H1 (cell line): ENCODE data around the gene TMEM200C. TPM values are rescaled to one million over a fixed set of nuclear protein-coding genes. Genes with fewer than 3 reads are reported as not detected.
A peak's percentile ranks its signal among the peaks of the same experiment; 100 is the strongest.

ENCODE experiments used
- CEBPB ChIP-seq: IDR thresholded peaks from 2 replicates; pipeline ENCODE4 v1.6.1; 2012; ENCODE audit warnings: low read depth, low read length
- EP300 ChIP-seq, 2 experiments: IDR thresholded peaks; 1 replicate in 1 of 2; 2 replicates in 1 of 2; pipeline ENCODE4 v1.6.1; 2011 to 2012; ENCODE audit warnings: low read depth in 2 of 2, low read length in 2 of 2, mild to moderate bottlenecking in 2 of 2, borderline replicate concordance in 1 of 2, inconsistent platforms in 1 of 2, moderate library complexity in 1 of 2
- JUND ChIP-seq: IDR thresholded peaks from 2 replicates; pipeline ENCODE4 v1.6.1; 2011; ENCODE audit warnings: mild to moderate bottlenecking, improper control_type of control experiment, low read length
- KDM1A ChIP-seq: fragments of 200-600, 300-600 bp; sonication (generic); IDR thresholded peaks from 2 replicates; pipeline ENCODE4 v1.7.1; 2016; ENCODE audit warnings: mild to moderate bottlenecking, low read length, borderline replicate concordance
- POLR2A ChIP-seq, 2 experiments: IDR thresholded peaks; 1 replicate in 1 of 2; 2 replicates in 1 of 2; pipeline ENCODE4 v1.6.1; 2011; ENCODE audit warnings: low read depth in 2 of 2, low read length in 2 of 2, mild to moderate bottlenecking in 2 of 2; ENCODE audit errors: control extremely low read depth in 1 of 2
- SUZ12 ChIP-seq: fragments of 200-600 bp; sonication (generic); IDR thresholded peaks from 2 replicates; pipeline ENCODE4 v1.6.1; 2012; ENCODE audit warnings: mild to moderate bottlenecking, inconsistent platforms, low read length, moderate library complexity, mixed read lengths
- YY1 ChIP-seq: IDR thresholded peaks from 2 replicates; pipeline ENCODE4 v1.6.1; 2011; ENCODE audit warnings: low read depth, mild to moderate bottlenecking, low read length
- ZNF274 ChIP-seq: IDR thresholded peaks from 2 replicates; pipeline ENCODE4 v1.7.0; 2012; ENCODE audit warnings: low read length, borderline replicate concordance; ENCODE audit errors: extremely low read depth
- polyA plus RNA-seq, 7 experiments: library from polyadenylated mRNA; depleted of rRNA in 3 of 7; stranded (reverse) in 5 of 7; unstranded in 2 of 7; fragments of >200 nt in 5 of 7; fragments of 200-250 nt in 2 of 7; gene quantifications; 1 replicate in 5 of 7; 2 replicates in 1 of 7; 4 replicates in 1 of 7; pipeline versions ENCODE4 v1.2.1 to v1.2.3, GENCODE V29; 2011 to 2013; ENCODE audit warnings: missing spikeins in 2 of 7, mixed read lengths in 2 of 7
- total RNA-seq: library from RNA; stranded (reverse); fragmentation: NEBNext Ultra II Directional; extraction: Animal tissue kit (Norgen Biotek cat#: 25700); gene quantifications from 2 replicates; pipeline ENCODE4 v1.2.1, GENCODE V29; 2021
- TF ChIP-seq, protein P1 (sequence below): fragments of 300-600 bp; sonication (generic); IDR thresholded peaks from 2 replicates; pipeline ENCODE4 v1.7.1; 2012; ENCODE audit warnings: low read length, moderate library complexity, mild to moderate bottlenecking, inconsistent platforms; ENCODE audit not compliant: insufficient replicate concordance

The TMEM200C gene
- total and polyA plus RNA-seq, 2 of the 8 experiments (the other 6 are each of a cell fraction or from before 2014, with no cell fraction given), result 3.4 to 9.6 TPM

DNA sequence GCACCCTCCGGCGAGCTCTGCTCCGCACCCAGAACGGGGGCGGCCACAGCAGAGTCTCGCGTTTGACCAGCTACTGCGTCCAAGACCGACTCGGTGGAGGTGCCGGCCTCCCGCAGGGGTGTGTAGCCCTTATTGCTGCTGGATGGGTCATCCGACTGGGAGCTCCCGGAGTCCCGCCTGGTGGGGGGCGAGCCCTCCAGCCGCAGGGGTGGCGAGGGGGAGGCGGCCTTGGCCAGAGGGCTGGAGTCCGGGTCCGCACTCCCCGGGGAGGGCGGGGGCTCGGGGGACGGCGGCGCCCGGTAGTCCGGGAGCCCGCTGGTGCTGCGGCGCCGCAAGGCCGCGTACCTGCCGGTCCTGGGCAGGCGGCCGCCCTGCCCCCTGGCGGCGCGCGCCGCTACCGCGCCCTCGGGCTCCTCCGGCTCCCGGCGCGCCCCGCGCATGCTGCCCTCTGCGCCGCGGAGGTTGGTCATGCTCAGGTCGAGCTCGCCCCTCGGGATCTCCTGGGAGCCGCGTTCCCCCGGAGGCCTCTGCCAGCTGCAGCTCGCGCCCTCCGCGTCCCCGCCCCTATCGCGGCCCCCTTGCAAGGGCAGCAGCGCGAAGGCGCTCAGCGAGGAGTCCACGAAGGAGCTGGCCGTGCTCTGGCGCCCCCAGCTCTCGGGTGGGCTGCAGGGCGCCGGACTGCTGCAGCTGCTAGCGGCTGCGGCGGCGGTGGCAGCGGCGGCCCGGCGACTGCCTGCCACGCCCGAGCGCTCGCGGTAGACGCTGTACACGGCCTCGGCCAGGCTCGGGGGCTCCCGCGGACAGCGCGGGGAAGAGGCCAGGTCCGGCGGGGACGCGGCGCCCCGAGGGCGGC lies 4.8 kb downstream of the TMEM200C start (continued):
- TF ChIP-seq, protein P1, sequence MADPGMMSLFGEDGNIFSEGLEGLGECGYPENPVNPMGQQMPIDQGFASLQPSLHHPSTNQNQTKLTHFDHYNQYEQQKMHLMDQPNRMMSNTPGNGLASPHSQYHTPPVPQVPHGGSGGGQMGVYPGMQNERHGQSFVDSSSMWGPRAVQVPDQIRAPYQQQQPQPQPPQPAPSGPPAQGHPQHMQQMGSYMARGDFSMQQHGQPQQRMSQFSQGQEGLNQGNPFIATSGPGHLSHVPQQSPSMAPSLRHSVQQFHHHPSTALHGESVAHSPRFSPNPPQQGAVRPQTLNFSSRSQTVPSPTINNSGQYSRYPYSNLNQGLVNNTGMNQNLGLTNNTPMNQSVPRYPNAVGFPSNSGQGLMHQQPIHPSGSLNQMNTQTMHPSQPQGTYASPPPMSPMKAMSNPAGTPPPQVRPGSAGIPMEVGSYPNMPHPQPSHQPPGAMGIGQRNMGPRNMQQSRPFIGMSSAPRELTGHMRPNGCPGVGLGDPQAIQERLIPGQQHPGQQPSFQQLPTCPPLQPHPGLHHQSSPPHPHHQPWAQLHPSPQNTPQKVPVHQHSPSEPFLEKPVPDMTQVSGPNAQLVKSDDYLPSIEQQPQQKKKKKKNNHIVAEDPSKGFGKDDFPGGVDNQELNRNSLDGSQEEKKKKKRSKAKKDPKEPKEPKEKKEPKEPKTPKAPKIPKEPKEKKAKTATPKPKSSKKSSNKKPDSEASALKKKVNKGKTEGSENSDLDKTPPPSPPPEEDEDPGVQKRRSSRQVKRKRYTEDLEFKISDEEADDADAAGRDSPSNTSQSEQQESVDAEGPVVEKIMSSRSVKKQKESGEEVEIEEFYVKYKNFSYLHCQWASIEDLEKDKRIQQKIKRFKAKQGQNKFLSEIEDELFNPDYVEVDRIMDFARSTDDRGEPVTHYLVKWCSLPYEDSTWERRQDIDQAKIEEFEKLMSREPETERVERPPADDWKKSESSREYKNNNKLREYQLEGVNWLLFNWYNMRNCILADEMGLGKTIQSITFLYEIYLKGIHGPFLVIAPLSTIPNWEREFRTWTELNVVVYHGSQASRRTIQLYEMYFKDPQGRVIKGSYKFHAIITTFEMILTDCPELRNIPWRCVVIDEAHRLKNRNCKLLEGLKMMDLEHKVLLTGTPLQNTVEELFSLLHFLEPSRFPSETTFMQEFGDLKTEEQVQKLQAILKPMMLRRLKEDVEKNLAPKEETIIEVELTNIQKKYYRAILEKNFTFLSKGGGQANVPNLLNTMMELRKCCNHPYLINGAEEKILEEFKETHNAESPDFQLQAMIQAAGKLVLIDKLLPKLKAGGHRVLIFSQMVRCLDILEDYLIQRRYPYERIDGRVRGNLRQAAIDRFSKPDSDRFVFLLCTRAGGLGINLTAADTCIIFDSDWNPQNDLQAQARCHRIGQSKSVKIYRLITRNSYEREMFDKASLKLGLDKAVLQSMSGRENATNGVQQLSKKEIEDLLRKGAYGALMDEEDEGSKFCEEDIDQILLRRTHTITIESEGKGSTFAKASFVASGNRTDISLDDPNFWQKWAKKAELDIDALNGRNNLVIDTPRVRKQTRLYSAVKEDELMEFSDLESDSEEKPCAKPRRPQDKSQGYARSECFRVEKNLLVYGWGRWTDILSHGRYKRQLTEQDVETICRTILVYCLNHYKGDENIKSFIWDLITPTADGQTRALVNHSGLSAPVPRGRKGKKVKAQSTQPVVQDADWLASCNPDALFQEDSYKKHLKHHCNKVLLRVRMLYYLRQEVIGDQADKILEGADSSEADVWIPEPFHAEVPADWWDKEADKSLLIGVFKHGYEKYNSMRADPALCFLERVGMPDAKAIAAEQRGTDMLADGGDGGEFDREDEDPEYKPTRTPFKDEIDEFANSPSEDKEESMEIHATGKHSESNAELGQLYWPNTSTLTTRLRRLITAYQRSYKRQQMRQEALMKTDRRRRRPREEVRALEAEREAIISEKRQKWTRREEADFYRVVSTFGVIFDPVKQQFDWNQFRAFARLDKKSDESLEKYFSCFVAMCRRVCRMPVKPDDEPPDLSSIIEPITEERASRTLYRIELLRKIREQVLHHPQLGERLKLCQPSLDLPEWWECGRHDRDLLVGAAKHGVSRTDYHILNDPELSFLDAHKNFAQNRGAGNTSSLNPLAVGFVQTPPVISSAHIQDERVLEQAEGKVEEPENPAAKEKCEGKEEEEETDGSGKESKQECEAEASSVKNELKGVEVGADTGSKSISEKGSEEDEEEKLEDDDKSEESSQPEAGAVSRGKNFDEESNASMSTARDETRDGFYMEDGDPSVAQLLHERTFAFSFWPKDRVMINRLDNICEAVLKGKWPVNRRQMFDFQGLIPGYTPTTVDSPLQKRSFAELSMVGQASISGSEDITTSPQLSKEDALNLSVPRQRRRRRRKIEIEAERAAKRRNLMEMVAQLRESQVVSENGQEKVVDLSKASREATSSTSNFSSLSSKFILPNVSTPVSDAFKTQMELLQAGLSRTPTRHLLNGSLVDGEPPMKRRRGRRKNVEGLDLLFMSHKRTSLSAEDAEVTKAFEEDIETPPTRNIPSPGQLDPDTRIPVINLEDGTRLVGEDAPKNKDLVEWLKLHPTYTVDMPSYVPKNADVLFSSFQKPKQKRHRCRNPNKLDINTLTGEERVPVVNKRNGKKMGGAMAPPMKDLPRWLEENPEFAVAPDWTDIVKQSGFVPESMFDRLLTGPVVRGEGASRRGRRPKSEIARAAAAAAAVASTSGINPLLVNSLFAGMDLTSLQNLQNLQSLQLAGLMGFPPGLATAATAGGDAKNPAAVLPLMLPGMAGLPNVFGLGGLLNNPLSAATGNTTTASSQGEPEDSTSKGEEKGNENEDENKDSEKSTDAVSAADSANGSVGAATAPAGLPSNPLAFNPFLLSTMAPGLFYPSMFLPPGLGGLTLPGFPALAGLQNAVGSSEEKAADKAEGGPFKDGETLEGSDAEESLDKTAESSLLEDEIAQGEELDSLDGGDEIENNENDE, result no peak
- TF ChIP-seq JUND (no peak), KDM1A (no peak), YY1 (peak; percentile 48; the same call in 1 of the 2 replicates), CEBPB (no peak), SUZ12 (no peak), POLR2A (IDR thresholded peaks at IDR 0.05; ENCODE audit: control extremely low read depth in 1 of 2, low read depth in 2 of 2, low read length in 2 of 2) (no peak), EP300 (IDR thresholded peaks at IDR 0.05; ENCODE audit: borderline replicate concordance in 1 of 2, low read depth in 2 of 2, low read length in 2 of 2) (no peak), ZNF274 (no peak)
